Measurements from ENCODE around the gene MAD2L2. TPM values are rescaled to one million over a fixed set of nuclear protein-coding genes. Genes with fewer than 3 reads are reported as not detected.

Gene MAD2L2
- total RNA-seq, 1 experiment from 2014 or later = 283 TPM

GRCh38 chr1:11695861-11696260 lies 14.9 kb upstream of the MAD2L2 start:
- ChIA-PET CTCF (interaction anchor here (1.0 to 5.6 kb wide), 6 partner anchors 12 to 89 kb away, joined by 3 to 25 read pairs (median 13); partner anchors contain the start of gene FBXO6), POLR2A (interaction anchor here (0.6 kb wide), 1 partner anchor 23 kb away, joined by 3 read pairs; no protein-coding TSS in a partner anchor)
- no peaks in the 10 kb centered on the region for H3K36me3 Mint-ChIP-seq
- H3K27me3 Mint-ChIP-seq (ENCODE audit: low read depth) = no peaks in the 10 kb centered on the region
- no peaks in the 10 kb centered on the region for H3K9me3 Mint-ChIP-seq
- no peak for DNase-seq (ENCODE audit: low spot score)
- H3K4me1 Mint-ChIP-seq = peaks cover 42% of the 10 kb centered on the region
- ATAC-seq = no peak
- H3K27ac Mint-ChIP-seq = no peak overlapping the region
- TF ChIP-seq ZNF317 (CRISPR knock-in tag; IDR thresholded peaks at IDR 0.05; ENCODE audit: borderline replicate concordance, low read depth) (no peak), GRHL2 (CRISPR knock-in tag; IDR thresholded peaks at IDR 0.05; ENCODE audit: insufficient replicate concordance, severe bottlenecking) (no peak), ERG (CRISPR knock-in tag; IDR thresholded peaks at IDR 0.05) (no peak), TP53 (CRISPR knock-in tag; IDR thresholded peaks at IDR 0.05) (no peak), ZNF512 (CRISPR knock-in tag; IDR thresholded peaks at IDR 0.05; ENCODE audit: borderline replicate concordance) (no peak), ZBTB21 (CRISPR knock-in tag; IDR thresholded peaks at IDR 0.05; ENCODE audit: borderline replicate concordance) (no peak), NR3C1 (CRISPR knock-in tag; conservative IDR thresholded peaks at IDR 0.05; ENCODE audit: low read depth) (no peak), OVOL2 (CRISPR knock-in tag; IDR thresholded peaks at IDR 0.05; ENCODE audit: borderline replicate concordance) (no peak), SOX15 (CRISPR knock-in tag; IDR thresholded peaks at IDR 0.05) (no peak), ATF6 (CRISPR knock-in tag; IDR thresholded peaks at IDR 0.05) (no peak), ATF3 (CRISPR knock-in tag; conservative IDR thresholded peaks at IDR 0.05) (no peak)
- no peak overlapping the region for H3K4me3 Mint-ChIP-seq

GRCh38 chr1:11693917-11694316 lies 13.0 kb upstream of the MAD2L2 start:
- no peak for TF ChIP-seq JUN (CRISPR knock-in tag; IDR thresholded peaks at IDR 0.05)
- no peak for TF ChIP-seq CTCF (IDR thresholded peaks at IDR 0.05)
- TF ChIP-seq MLX (CRISPR knock-in tag; IDR thresholded peaks at IDR 0.05) = no peak
- no peak for TF ChIP-seq ZBTB43 (CRISPR knock-in tag; IDR thresholded peaks at IDR 0.05)
- no peak for TF ChIP-seq TCF7 (CRISPR knock-in tag; IDR thresholded peaks at IDR 0.05; ENCODE audit: low read depth)
- TF ChIP-seq AR (CRISPR knock-in tag; IDR thresholded peaks at IDR 0.05) = no peak
- no peak for TF ChIP-seq SMAD4 (CRISPR knock-in tag; IDR thresholded peaks at IDR 0.05)
- no peak for TF ChIP-seq GABPB1 (CRISPR knock-in tag; IDR thresholded peaks at IDR 0.05)
- TF ChIP-seq E2F4 (CRISPR knock-in tag; IDR thresholded peaks at IDR 0.05; ENCODE audit: borderline replicate concordance, low read depth) = no peak
- no peak for TF ChIP-seq ZNF263 (CRISPR knock-in tag; IDR thresholded peaks at IDR 0.05; ENCODE audit: low read depth)
- no peak for ATAC-seq
- Mint-ChIP-seq H3K27ac (peak overlapping the region; percentile 52; the same call in 1 of the 2 replicates), H3K4me1 (peaks cover 51% of the 10 kb centered on the region), H3K9me3 (no peaks in the 10 kb centered on the region), H3K27me3 (ENCODE audit: low read depth) (no peaks in the 10 kb centered on the region), H3K4me3 (peak overlapping the region; percentile 44), H3K36me3 (peaks cover 2% of the 10 kb centered on the region; the same call in 1 of the 2 replicates)
- CTCF ChIA-PET = interaction anchor here (1.7 to 5.6 kb wide), 4 partner anchors 11 to 30 kb away, joined by 7 to 25 read pairs (median 20); partner anchors contain the start of gene FBXO6
- DNase-seq (ENCODE audit: low spot score) = no peak
- POLR2A ChIA-PET = interaction anchor here (1.8 kb wide), 1 partner anchor 29 kb away, joined by 10 read pairs; the partner anchor contains the start of gene FBXO6
